ENCODE results near the gene ATR.
"Not testable (repeated sequence)": the region's sequence is repeated elsewhere in the genome, so short reads cannot be mapped to it uniquely, and the experiment has no call there.

ATR gene

DNA sequence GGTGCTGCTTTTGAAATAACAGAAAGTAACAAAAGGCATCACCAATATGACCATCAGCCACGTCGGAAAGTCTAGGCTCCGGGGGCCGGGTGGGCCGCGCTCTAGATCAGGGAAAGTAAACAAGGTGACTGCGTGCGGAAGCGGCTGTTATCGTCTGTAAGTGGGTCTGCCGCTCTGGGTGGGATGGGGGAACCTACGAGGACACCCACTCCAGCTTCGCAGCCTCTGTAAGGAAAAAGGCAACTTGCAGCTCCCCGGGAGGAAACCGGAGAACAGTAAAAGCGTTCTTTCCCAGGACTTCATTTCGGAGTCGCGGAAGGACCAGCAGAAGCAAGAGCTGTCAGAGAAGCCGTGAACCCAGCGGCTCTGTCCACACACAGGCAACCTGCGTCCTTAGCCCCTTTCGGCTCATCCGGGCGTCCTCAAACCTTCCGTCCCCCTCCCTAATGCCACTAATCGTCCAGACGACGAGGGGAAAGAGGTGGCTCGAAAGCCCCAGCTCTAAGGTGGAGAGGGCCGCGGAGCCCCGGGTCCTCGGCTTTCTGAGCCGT, 131.2 kb downstream of the ATR start:
- Histone ChIP-seq H3K4me3 (ENCODE audit: low read depth in 1 of 2, low read length in 2 of 2) (peak overlapping the region; percentile 99), H3K27ac (ENCODE audit: low read length) (peak overlapping the region; percentile 100), H3K36me3 (ENCODE audit: control insufficient read depth in 1 of 2, insufficient read depth in 2 of 2, low read length in 2 of 2) (peaks cover 0 to 12% of the 10 kb centered on the region in 2 donors), H3K27me3 (ENCODE audit: low read depth, low read length) (no peaks in the 10 kb centered on the region), H3K9me3 (ENCODE audit: control insufficient read depth in 1 of 2, low read length in 2 of 2) (no peaks in the 10 kb centered on the region), H3K4me1 (ENCODE audit: control insufficient read depth in 1 of 2, insufficient read depth in 2 of 2, low read length in 2 of 2) (peaks cover 12 to 31% of the 10 kb centered on the region in 2 donors)

DNA sequence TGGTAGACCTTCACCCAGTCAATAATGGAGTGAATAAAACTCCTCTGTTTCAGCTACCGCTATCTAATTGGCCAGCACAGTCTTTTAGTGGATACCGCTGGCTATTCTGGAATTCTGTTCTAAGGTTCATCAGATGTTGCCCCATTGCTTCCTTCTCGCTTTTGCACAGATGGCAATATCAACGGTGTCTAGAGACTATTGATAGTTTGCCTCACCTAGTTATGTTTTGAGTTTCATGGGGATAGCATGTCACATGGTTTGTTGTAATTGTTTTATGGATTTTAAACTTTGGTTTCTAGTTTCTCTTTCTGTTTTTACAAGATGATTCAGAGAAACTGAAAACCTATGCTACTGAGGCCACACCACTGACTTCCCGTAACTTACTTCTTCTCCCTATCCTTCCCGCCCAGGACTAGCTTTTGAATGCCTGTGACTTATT, 132.7 kb downstream of the ATR start:
- Histone ChIP-seq H3K27me3 (ENCODE audit: low read depth, low read length) (no peaks in the 10 kb centered on the region), H3K27ac (ENCODE audit: low read length) (peak overlapping the region; percentile 100), H3K4me3 (ENCODE audit: low read depth in 1 of 2, low read length in 2 of 2) (peak overlapping the region; percentile 99), H3K36me3 (ENCODE audit: control insufficient read depth in 1 of 2, insufficient read depth in 2 of 2, low read length in 2 of 2) (peaks cover 0 to 6% of the 10 kb centered on the region in 2 donors), H3K4me1 (ENCODE audit: control insufficient read depth in 1 of 2, insufficient read depth in 2 of 2, low read length in 2 of 2) (peaks cover 12 to 31% of the 10 kb centered on the region in 2 donors), H3K9me3 (ENCODE audit: control insufficient read depth in 1 of 2, low read length in 2 of 2) (no peaks in the 10 kb centered on the region)

DNA sequence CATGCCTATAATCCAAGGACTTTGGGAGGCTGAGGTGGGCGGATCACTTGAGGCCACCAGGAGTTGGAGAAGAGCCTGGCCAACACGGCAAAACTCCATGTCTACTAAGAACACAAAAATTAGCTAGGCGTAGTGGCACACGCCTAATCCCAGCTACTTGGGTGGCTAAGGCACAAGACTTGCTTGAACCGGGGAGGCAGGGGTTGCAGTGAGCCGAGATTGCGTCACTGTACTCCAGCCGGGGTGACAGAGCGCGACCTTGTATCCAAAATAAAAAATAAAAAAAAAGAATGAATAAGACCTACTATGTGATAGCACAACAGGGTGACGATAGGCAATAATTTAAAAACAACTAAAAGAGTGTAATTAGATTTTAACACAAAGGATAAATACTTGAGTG, 134.2 kb downstream of the ATR start:
- no peak overlapping the region for H3K4me3 ChIP-seq (ENCODE audit: low read depth in 1 of 2, low read length in 2 of 2)
- peaks cover 12 to 31% of the 10 kb centered on the region in 2 donors for H3K4me1 ChIP-seq (ENCODE audit: control insufficient read depth in 1 of 2, insufficient read depth in 2 of 2, low read length in 2 of 2)
- H3K27ac ChIP-seq (ENCODE audit: low read length), result no peak overlapping the region

DNA sequence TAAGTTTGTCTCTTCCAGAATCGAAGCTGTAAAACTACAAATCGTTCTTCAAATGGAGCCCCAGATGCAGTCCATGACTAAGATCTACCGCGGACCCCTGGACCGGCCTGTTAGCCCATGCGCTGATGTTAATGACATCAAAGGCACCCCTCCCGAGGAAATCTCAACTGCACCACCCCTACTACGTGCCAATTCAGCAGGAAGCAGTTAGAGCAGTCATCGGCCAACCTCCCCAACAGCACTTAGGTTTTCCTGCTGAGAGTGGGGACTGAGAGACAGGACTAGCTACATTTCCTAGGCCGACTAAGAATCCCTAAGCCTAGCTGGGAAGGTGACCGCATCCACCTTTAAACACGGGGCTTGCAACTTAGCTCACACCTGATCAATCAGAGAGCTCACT, 135.5 kb downstream of the ATR start:
- not testable (repeated sequence) for H3K9me3 ChIP-seq (ENCODE audit: control insufficient read depth in 1 of 2, low read length in 2 of 2); H3K27me3 ChIP-seq (ENCODE audit: low read depth, low read length); H3K36me3 ChIP-seq (ENCODE audit: control insufficient read depth in 1 of 2, insufficient read depth in 2 of 2, low read length in 2 of 2); H3K4me3 ChIP-seq (ENCODE audit: low read depth in 1 of 2, low read length in 2 of 2); H3K27ac ChIP-seq (ENCODE audit: low read length)
- H3K4me1 ChIP-seq (ENCODE audit: control insufficient read depth in 1 of 2, insufficient read depth in 2 of 2, low read length in 2 of 2), result peaks cover 12 to 27% of the 10 kb centered on the region in 2 donors

More for the DNA sequence above, 134.2 kb downstream of the ATR start:
- H3K36me3 ChIP-seq (ENCODE audit: control insufficient read depth in 1 of 2, insufficient read depth in 2 of 2, low read length in 2 of 2), result peaks cover 0 to 6% of the 10 kb centered on the region in 2 donors
- H3K9me3 ChIP-seq (ENCODE audit: control insufficient read depth in 1 of 2, low read length in 2 of 2), result no peaks in the 10 kb centered on the region
- H3K27me3 ChIP-seq (ENCODE audit: low read depth, low read length), result no peaks in the 10 kb centered on the region

DNA sequence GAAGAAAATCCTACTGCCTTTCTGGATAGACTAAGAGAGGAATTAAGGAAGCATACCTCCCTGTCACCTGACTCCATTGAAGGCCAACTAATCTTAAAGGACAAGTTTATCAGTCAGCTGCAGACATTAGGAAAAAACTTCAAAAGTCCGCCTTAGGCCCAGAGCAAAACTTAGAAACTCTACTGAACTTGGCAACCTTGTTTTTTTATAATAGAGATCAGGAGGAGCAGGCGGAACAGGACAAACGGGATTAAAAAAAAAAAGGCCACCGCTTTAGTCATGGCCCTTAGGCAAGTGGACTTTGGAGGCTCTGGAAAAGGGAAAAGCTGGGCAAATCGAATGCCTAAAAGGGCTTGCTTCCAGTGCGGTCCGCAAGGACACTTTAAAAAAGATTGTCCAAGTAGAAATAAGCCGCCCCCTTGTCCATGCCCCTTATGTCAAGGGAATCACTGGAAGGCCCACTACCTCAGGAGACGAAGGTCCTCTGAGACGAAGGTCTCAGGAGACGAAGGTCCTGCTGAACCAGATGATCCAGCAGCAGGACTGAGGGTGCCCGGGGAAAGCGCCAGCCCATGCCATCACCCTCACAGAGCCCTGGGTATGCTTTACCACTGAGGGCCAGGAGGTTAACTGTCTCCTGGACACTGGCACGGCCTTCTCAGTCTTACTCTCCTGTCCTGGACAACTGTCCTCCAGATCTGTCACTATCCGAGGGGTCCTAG, 138.9 kb downstream of the ATR start:
- not testable (repeated sequence) for H3K27ac ChIP-seq (ENCODE audit: low read length); H3K4me3 ChIP-seq (ENCODE audit: low read depth in 1 of 2, low read length in 2 of 2); H3K4me1 ChIP-seq (ENCODE audit: control insufficient read depth in 1 of 2, insufficient read depth in 2 of 2, low read length in 2 of 2); H3K36me3 ChIP-seq (ENCODE audit: control insufficient read depth in 1 of 2, insufficient read depth in 2 of 2, low read length in 2 of 2); H3K27me3 ChIP-seq (ENCODE audit: low read depth, low read length); H3K9me3 ChIP-seq (ENCODE audit: control insufficient read depth in 1 of 2, low read length in 2 of 2)

DNA sequence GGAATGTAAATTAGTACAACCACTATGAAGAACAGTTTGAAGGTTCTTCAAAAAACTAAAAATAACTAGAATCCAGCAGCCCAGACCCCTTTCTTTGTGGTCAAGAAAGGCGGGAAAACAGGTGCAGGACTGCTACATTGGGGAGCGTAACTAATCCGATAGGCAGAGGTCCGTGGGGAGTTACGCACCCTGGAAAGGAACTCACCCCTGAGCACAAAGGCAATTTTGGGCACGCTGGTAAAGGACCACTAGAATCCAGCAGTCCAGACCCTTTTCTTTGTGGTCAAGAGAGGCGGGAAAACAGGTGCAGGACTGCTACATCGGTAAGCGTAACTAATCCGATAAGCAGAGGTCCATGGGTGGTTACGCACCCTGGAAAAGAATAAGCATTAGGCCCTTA, 140.4 kb downstream of the ATR start:
- H3K4me3 ChIP-seq (ENCODE audit: low read depth in 1 of 2, low read length in 2 of 2); H3K4me1 ChIP-seq (ENCODE audit: control insufficient read depth in 1 of 2, insufficient read depth in 2 of 2, low read length in 2 of 2); H3K27ac ChIP-seq (ENCODE audit: low read length); H3K9me3 ChIP-seq (ENCODE audit: control insufficient read depth in 1 of 2, low read length in 2 of 2); H3K36me3 ChIP-seq (ENCODE audit: control insufficient read depth in 1 of 2, insufficient read depth in 2 of 2, low read length in 2 of 2); H3K27me3 ChIP-seq (ENCODE audit: low read depth, low read length): not testable (repeated sequence)

DNA sequence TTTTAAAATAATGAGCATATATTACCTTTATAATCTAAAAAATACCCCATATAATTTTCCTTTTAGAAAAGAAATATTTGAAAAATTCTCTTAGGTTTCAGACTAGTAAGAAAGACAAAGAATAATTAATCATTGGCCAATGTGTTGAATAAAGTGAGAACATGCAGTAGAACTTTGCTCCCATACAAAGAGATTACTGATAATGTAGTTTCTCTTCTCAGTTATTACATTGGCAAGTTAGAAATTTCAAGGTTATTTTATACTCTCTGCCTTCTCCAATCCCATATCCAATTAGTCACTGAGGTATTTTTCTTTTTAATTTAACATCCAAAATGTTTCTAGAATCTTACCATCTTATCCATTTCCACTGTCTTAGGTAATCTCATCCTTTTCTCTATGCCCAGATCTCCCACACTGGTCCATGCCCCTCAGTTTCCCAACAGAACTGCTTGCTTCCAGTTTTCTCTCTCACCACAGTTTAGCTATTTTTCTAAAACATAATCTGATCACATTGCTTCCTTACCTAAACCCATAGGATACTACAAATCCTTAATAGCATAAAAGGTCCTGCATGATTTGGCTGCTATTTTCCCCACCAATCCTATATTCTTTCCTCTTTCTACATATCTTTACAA, 141.5 kb downstream of the ATR start:
- Histone ChIP-seq H3K4me1 (ENCODE audit: control insufficient read depth in 1 of 2, insufficient read depth in 2 of 2, low read length in 2 of 2) (no peaks in the 10 kb centered on the region), H3K27me3 (ENCODE audit: low read depth, low read length) (no peaks in the 10 kb centered on the region), H3K9me3 (ENCODE audit: control insufficient read depth in 1 of 2, low read length in 2 of 2) (no peaks in the 10 kb centered on the region), H3K27ac (ENCODE audit: low read length) (no peak overlapping the region), H3K4me3 (ENCODE audit: low read depth in 1 of 2, low read length in 2 of 2) (no peak overlapping the region), H3K36me3 (ENCODE audit: control insufficient read depth in 1 of 2, insufficient read depth in 2 of 2, low read length in 2 of 2) (no peaks in the 10 kb centered on the region)

DNA sequence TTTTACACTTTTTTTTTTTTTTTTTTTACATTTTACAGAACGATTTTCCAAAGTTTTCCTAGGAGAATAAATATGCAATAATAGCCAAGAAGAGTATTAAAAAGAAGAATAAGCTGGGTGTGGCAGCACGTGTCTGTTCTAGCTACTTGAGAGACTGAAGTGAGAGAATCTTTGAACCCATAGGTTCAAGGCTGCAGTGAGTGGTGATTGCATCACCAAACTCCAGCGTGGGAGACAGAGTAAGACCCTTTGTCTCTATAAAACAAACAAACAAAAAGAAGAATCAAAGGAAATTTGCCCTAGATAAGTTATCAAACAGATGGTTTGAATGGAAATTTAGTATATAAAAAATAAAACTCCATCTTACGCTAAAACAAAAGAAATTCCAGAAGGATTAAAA, 144.0 kb downstream of the ATR start:
- no peaks in the 10 kb centered on the region for H3K4me1 ChIP-seq (ENCODE audit: control insufficient read depth in 1 of 2, insufficient read depth in 2 of 2, low read length in 2 of 2)
- peaks cover 18 to 19% of the 10 kb centered on the region in 2 donors for H3K36me3 ChIP-seq (ENCODE audit: control insufficient read depth in 1 of 2, insufficient read depth in 2 of 2, low read length in 2 of 2)
- no peaks in the 10 kb centered on the region for H3K9me3 ChIP-seq (ENCODE audit: control insufficient read depth in 1 of 2, low read length in 2 of 2)
- no peak overlapping the region for H3K4me3 ChIP-seq (ENCODE audit: low read depth in 1 of 2, low read length in 2 of 2)
- H3K27me3 ChIP-seq (ENCODE audit: low read depth, low read length), result no peaks in the 10 kb centered on the region
- H3K27ac ChIP-seq (ENCODE audit: low read length), result no peak overlapping the region

DNA sequence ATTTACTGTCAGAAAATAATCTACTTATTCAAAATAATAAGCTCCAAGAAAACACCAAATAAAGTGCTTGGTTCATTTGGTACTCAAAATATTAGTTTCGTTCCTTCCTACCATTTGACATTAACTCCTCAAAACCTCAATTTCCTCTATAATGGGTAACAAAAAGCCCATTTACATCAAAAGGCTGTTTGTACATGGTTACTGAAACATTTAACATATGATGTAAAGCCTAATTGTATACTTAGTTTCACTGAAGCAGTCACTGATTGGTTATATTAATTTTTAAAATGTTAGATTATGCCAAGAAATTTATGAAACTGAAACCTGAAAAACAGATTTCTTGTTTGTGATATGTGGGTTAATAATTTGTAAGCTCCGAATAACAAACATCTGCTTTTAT, 145.4 kb downstream of the ATR start:
- H3K4me1 ChIP-seq (ENCODE audit: control insufficient read depth in 1 of 2, insufficient read depth in 2 of 2, low read length in 2 of 2), result no peaks in the 10 kb centered on the region
- H3K27me3 ChIP-seq (ENCODE audit: low read depth, low read length), result no peaks in the 10 kb centered on the region
- H3K9me3 ChIP-seq (ENCODE audit: control insufficient read depth in 1 of 2, low read length in 2 of 2), result no peaks in the 10 kb centered on the region
- H3K36me3 ChIP-seq (ENCODE audit: control insufficient read depth in 1 of 2, insufficient read depth in 2 of 2, low read length in 2 of 2), result peaks cover 20 to 30% of the 10 kb centered on the region in 2 donors
- H3K27ac ChIP-seq (ENCODE audit: low read length), result no peak overlapping the region
- H3K4me3 ChIP-seq (ENCODE audit: low read depth in 1 of 2, low read length in 2 of 2), result no peak overlapping the region

DNA sequence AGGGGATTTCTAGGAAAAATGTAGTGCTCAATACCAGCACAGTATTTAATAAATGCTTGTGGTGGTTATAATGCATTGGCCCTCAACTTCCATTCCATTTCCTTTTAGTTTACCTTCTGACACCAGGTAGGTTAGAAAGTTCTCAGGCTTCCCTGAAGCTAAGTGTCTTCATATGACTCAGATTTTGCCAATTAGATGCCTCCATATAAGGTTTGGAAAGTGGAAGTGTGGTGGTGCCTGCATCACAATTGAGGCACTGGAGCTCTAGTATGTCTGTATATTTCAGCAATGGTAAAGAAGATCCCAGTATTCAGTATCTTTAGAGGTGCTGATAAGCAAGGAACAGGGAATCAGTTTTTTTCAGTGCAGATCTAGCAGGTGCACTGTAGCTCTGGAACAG, 149.0 kb downstream of the ATR start:
- Histone ChIP-seq H3K27ac (ENCODE audit: low read length) (no peak overlapping the region), H3K27me3 (ENCODE audit: low read depth, low read length) (no peaks in the 10 kb centered on the region), H3K9me3 (ENCODE audit: control insufficient read depth in 1 of 2, low read length in 2 of 2) (no peaks in the 10 kb centered on the region), H3K4me1 (ENCODE audit: control insufficient read depth in 1 of 2, insufficient read depth in 2 of 2, low read length in 2 of 2) (no peaks in the 10 kb centered on the region), H3K4me3 (ENCODE audit: low read depth in 1 of 2, low read length in 2 of 2) (no peak overlapping the region), H3K36me3 (ENCODE audit: control insufficient read depth in 1 of 2, insufficient read depth in 2 of 2, low read length in 2 of 2) (peaks cover 25 to 34% of the 10 kb centered on the region in 2 donors)

DNA sequence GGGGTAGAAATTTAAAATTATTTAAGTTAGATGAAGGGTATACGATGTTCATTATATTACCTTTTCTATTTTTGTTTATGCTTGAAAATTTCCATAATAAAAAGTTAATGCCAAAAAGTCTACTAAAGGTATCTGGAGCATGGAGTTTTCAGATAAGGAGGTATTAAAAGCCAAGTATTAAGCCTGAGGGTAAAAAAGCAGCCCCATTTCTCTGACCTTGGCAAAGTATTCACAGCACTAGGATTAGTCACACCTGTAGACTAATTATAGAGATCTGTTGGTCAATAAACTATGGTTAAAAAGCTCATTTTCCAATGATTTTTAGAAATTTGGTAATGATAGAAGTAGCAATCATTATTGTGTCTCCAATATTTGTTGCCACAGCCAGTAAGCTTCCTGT, 153.8 kb downstream of the ATR start:
- H3K36me3 ChIP-seq (ENCODE audit: control insufficient read depth in 1 of 2, insufficient read depth in 2 of 2, low read length in 2 of 2), result peaks cover 20 to 44% of the 10 kb centered on the region in 2 donors
- H3K27me3 ChIP-seq (ENCODE audit: low read depth, low read length), result no peaks in the 10 kb centered on the region
- H3K4me3 ChIP-seq (ENCODE audit: low read depth in 1 of 2, low read length in 2 of 2), result no peak overlapping the region
- no peaks in the 10 kb centered on the region for H3K4me1 ChIP-seq (ENCODE audit: control insufficient read depth in 1 of 2, insufficient read depth in 2 of 2, low read length in 2 of 2)
- no peak overlapping the region for H3K27ac ChIP-seq (ENCODE audit: low read length)
- H3K9me3 ChIP-seq (ENCODE audit: control insufficient read depth in 1 of 2, low read length in 2 of 2), result no peaks in the 10 kb centered on the region

All from muscle layer of duodenum (tissue), 2 donors.